Endothelial cell (in vitro differentiated cells): Measurements from ENCODE around the gene PRDX6. TPM values are rescaled to one million over a fixed set of nuclear protein-coding genes. Genes with fewer than 3 reads are reported as not detected.

ENCODE experiments used
- DNase-seq: peaks from one replicate; pipeline ENCODE4 v3.0.0; 2021; ENCODE audit warnings: low spot score
- H3K27ac Mint-ChIP-seq: one replicate; pipeline ENCODE4 v1.8.0; 2021; ENCODE audit warnings: mixed read lengths, inconsistent platforms; ENCODE audit not compliant: unreplicated experiment
- H3K27me3 Mint-ChIP-seq: one replicate; pipeline ENCODE4 v1.8.0; 2021; ENCODE audit warnings: mild to moderate bottlenecking, moderate library complexity, mixed read lengths, inconsistent platforms; ENCODE audit not compliant: unreplicated experiment
- H3K36me3 Mint-ChIP-seq: one replicate; pipeline ENCODE4 v1.8.0; 2021; ENCODE audit warnings: mild to moderate bottlenecking, low read depth, mixed read lengths, inconsistent platforms; ENCODE audit not compliant: unreplicated experiment
- H3K4me1 Mint-ChIP-seq: one replicate; pipeline ENCODE4 v1.8.0; 2021; ENCODE audit warnings: mild to moderate bottlenecking, mixed read lengths, inconsistent platforms; ENCODE audit not compliant: unreplicated experiment
- H3K4me3 Mint-ChIP-seq: one replicate; pipeline ENCODE4 v1.8.0; 2021; ENCODE audit warnings: mild to moderate bottlenecking, mixed read lengths, inconsistent platforms; ENCODE audit not compliant: unreplicated experiment
- H3K9me3 Mint-ChIP-seq: one replicate; pipeline ENCODE4 v1.8.0; 2021; ENCODE audit warnings: mixed read lengths, inconsistent platforms; ENCODE audit not compliant: unreplicated experiment
- CTCF ChIP-seq: fragments of 200-600 bp; sonication (generic); IDR thresholded peaks from one replicate; pipeline ENCODE4 v1.5.0; 2021; ENCODE audit warnings: antibody characterized with exemption; ENCODE audit not compliant: unreplicated experiment
- total RNA-seq: library from RNA; stranded (reverse); fragmentation: NEBNext Ultra II Directional; extraction: Animal tissue kit (Norgen Biotek cat#: 25700); gene quantifications from one replicate; pipeline ENCODE4 v1.2.1, GENCODE V29; 2021; ENCODE audit not compliant: unreplicated experiment

Gene PRDX6
- total RNA-seq, 1 donor from 2014 or later = 189 TPM

GRCh38 chr1:173432331-173432730 lies 44.8 kb upstream of the PRDX6 start:
- TF ChIP-seq CTCF = no peak
- Mint-ChIP-seq H3K4me3 (no peak overlapping the region), H3K4me1 (peaks cover 6% of the 10 kb centered on the region), H3K27ac (no peak overlapping the region), H3K27me3 (no peaks in the 10 kb centered on the region), H3K9me3 (no peaks in the 10 kb centered on the region), H3K36me3 (no peaks in the 10 kb centered on the region)
- no peak for DNase-seq

- DNase-seq = no peak
- Mint-ChIP-seq H3K27ac (no peak overlapping the region), H3K4me1 (peaks cover 6% of the 10 kb centered on the region), H3K4me3 (no peak overlapping the region), H3K36me3 (no peaks in the 10 kb centered on the region), H3K9me3 (no peaks in the 10 kb centered on the region), H3K27me3 (no peaks in the 10 kb centered on the region)
- TF ChIP-seq CTCF = no peak
Measured at GRCh38 chr1:173433751-173434326, 43.3 kb upstream of the PRDX6 start.

- DNase-seq = no peak
- no peak for TF ChIP-seq CTCF
- Mint-ChIP-seq H3K27ac (no peak overlapping the region), H3K36me3 (no peaks in the 10 kb centered on the region), H3K27me3 (no peaks in the 10 kb centered on the region), H3K4me3 (no peak overlapping the region), H3K4me1 (no peaks in the 10 kb centered on the region), H3K9me3 (no peaks in the 10 kb centered on the region)
Measured at GRCh38 chr1:173436841-173437428, 40.2 kb upstream of the PRDX6 start.

GRCh38 chr1:173438675-173439074 lies 38.5 kb upstream of the PRDX6 start:
- no peak for DNase-seq
- no peak overlapping the region for H3K27ac Mint-ChIP-seq
- TF ChIP-seq CTCF = no peak
- no peaks in the 10 kb centered on the region for H3K9me3 Mint-ChIP-seq
- H3K4me1 Mint-ChIP-seq = no peaks in the 10 kb centered on the region
- no peaks in the 10 kb centered on the region for H3K27me3 Mint-ChIP-seq
- H3K4me3 Mint-ChIP-seq = no peak overlapping the region
- H3K36me3 Mint-ChIP-seq = no peaks in the 10 kb centered on the region

GRCh38 chr1:173440430-173440829 lies 36.7 kb upstream of the PRDX6 start:
- Mint-ChIP-seq H3K36me3 (peaks cover 7% of the 10 kb centered on the region), H3K4me3 (no peak overlapping the region), H3K4me1 (no peaks in the 10 kb centered on the region), H3K27me3 (no peaks in the 10 kb centered on the region), H3K27ac (no peak overlapping the region), H3K9me3 (no peaks in the 10 kb centered on the region)
- no peak for DNase-seq
- TF ChIP-seq CTCF = no peak
